NOMO-1 (cell line): Measurements from ENCODE around the gene MAP3K20.
A peak's percentile ranks its signal among the peaks of the same experiment; 100 is the strongest.
"Not testable (repeated sequence)": the region's sequence is repeated elsewhere in the genome, so short reads cannot be mapped to it uniquely, and the experiment has no call there.

Experiments used
- DNase-seq, 2 experiments: peaks; one replicate each; lab custom pipeline; 2025; ENCODE audit not compliant: unreplicated experiment in 2 of 2; lab: John Stamatoyannopoulos, UW

MAP3K20 gene

GRCh38 chr2:173086518-173087213 lies 11.0 kb downstream of the MAP3K20 start:
- no peak for DNase-seq

GRCh38 chr2:173087214-173087581 lies 11.6 kb downstream of the MAP3K20 start:
- no peak for DNase-seq

- no peak for DNase-seq
Observed at GRCh38 chr2:173087793-173088496, 12.3 kb downstream of the MAP3K20 start.

- DNase-seq, result no peak
Observed at GRCh38 chr2:173090276-173090877, 14.7 kb downstream of the MAP3K20 start.

- no peak for DNase-seq
Observed at GRCh38 chr2:173090973-173091660, 15.5 kb downstream of the MAP3K20 start.

- DNase-seq, result no peak
Observed at GRCh38 chr2:173091910-173092309, 16.3 kb downstream of the MAP3K20 start.

- DNase-seq, result no peak
Observed at GRCh38 chr2:173092844-173093402, 17.3 kb downstream of the MAP3K20 start.

- DNase-seq, result not testable (repeated sequence)
Observed at GRCh38 chr2:173093617-173094016, 18.0 kb downstream of the MAP3K20 start.

- no peak for DNase-seq
Observed at GRCh38 chr2:173094731-173095130, 19.1 kb downstream of the MAP3K20 start.

GRCh38 chr2:173095356-173095755 lies 19.7 kb downstream of the MAP3K20 start:
- DNase-seq, result no peak

GRCh38 chr2:173099271-173099670 lies 23.6 kb downstream of the MAP3K20 start:
- no peak for DNase-seq

- no peak for DNase-seq
Observed at GRCh38 chr2:173099804-173100203, 24.2 kb downstream of the MAP3K20 start.

- DNase-seq, result peak in 1 of 2 experiments; percentile 47
Observed at GRCh38 chr2:173101687-173102086, 26.0 kb downstream of the MAP3K20 start.

GRCh38 chr2:173104156-173104555 lies 28.5 kb downstream of the MAP3K20 start:
- DNase-seq, result no peak

- no peak for DNase-seq
Observed at GRCh38 chr2:173106959-173107628, 31.4 kb downstream of the MAP3K20 start.

- no peak for DNase-seq
Observed at GRCh38 chr2:173107629-173108022, 32.0 kb downstream of the MAP3K20 start.

GRCh38 chr2:173109253-173110188 lies 33.9 kb downstream of the MAP3K20 start:
- DNase-seq, result no peak

- DNase-seq, result no peak
Observed at GRCh38 chr2:173117678-173118077, 42.0 kb downstream of the MAP3K20 start.

- DNase-seq, result no peak
Observed at GRCh38 chr2:173118395-173118794, 42.7 kb downstream of the MAP3K20 start.
